ENCODE measurements around the gene NEK11. TPM values are rescaled to one million over a fixed set of nuclear protein-coding genes. Genes with fewer than 3 reads are reported as not detected.

The NEK11 gene
- total RNA-seq, 2 donors from 2014 or later = 6.4 to 9.7 TPM

DNA sequence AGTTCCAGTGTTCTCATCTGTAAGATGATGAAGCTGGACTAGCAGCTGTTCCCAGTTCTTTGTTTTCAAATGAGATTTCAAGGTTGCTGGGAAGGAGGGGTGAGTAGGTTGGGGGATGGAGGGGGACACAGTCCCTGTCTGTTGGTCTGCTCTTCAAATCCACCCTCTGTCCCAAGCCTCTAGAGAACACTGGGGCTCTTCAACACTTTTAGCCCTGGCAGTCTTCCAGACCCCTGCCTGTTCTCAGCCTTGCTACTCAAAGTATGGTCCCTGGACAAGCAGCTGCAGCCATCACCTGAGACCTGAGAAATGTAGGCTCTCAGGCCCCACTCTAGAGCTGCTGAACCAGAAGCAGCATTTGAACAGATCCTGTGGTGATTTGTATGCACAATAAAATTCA, 41.3 kb downstream of the NEK11 start:
- peaks cover 3% of the 10 kb centered on the region for H3K4me1 Mint-ChIP-seq
- DNase-seq = no peak
- peak overlapping the region; percentile 8 for H3K27ac Mint-ChIP-seq
- no peaks in the 10 kb centered on the region for H3K9me3 ChIP-seq (ENCODE audit: control insufficient read depth, low read length, poor library complexity, severe bottlenecking)
- no peak overlapping the region for H3K4me3 Mint-ChIP-seq
- no peak for ATAC-seq
- no peaks in the 10 kb centered on the region for H3K27me3 Mint-ChIP-seq
- H3K36me3 Mint-ChIP-seq (ENCODE audit: low read depth) = no peaks in the 10 kb centered on the region

DNA sequence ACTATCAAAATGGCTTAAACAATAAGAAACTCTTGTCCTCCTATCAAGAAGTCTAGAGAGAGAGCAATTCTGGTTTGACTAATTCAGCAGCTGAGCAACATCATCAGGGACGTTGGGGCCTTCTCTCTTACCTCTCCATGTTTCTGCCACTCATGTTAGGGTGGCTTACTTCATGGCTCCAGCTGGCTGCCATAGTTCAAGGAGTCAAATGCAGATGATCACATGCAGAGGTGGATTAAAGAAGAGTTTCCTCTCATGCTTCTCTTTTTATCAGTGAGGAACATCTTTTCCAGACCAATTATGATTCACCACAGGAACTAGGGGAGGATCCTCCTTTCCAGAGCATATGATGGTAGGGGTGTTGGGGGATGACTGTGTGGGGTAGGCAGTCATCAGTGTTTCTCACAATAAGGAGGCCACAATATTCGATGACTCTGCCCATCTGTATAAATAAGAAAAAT, 45.5 kb downstream of the NEK11 start:
- no peak for ATAC-seq
- H3K27ac Mint-ChIP-seq = peak overlapping the region; percentile 53
- no peaks in the 10 kb centered on the region for H3K27me3 Mint-ChIP-seq
- no peak for DNase-seq
- no peaks in the 10 kb centered on the region for H3K9me3 ChIP-seq (ENCODE audit: control insufficient read depth, low read length, poor library complexity, severe bottlenecking)
- H3K36me3 Mint-ChIP-seq (ENCODE audit: low read depth) = no peaks in the 10 kb centered on the region
- no peak overlapping the region for H3K4me3 Mint-ChIP-seq
- peaks cover 3% of the 10 kb centered on the region for H3K4me1 Mint-ChIP-seq

DNA sequence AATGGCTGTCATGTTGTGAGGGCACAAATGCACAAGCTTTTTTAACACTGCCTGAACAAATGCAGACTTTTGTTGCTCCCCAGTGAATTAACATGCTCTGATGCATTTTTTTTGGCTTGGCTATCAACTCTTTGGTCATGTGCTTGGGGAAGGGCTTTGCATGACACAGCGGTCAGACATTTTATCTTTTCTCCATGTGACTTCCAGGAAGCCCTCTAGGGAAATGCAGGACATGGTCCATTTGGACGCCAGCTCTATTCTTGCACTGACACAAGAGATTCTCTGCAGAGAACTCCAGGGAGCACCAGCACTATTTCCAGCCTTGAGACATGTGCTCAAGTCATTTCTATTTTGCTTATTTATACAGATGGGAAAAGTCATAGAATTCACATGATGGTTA, 46.2 kb downstream of the NEK11 start:
- peaks cover 3% of the 10 kb centered on the region for H3K4me1 Mint-ChIP-seq
- no peaks in the 10 kb centered on the region for H3K27me3 Mint-ChIP-seq
- H3K36me3 Mint-ChIP-seq (ENCODE audit: low read depth) = no peaks in the 10 kb centered on the region
- H3K9me3 ChIP-seq (ENCODE audit: control insufficient read depth, low read length, poor library complexity, severe bottlenecking) = no peaks in the 10 kb centered on the region
- peak overlapping the region; percentile 53 for H3K27ac Mint-ChIP-seq
- DNase-seq (no peak), ATAC-seq (no peak)
- H3K4me3 Mint-ChIP-seq = no peak overlapping the region

DNA sequence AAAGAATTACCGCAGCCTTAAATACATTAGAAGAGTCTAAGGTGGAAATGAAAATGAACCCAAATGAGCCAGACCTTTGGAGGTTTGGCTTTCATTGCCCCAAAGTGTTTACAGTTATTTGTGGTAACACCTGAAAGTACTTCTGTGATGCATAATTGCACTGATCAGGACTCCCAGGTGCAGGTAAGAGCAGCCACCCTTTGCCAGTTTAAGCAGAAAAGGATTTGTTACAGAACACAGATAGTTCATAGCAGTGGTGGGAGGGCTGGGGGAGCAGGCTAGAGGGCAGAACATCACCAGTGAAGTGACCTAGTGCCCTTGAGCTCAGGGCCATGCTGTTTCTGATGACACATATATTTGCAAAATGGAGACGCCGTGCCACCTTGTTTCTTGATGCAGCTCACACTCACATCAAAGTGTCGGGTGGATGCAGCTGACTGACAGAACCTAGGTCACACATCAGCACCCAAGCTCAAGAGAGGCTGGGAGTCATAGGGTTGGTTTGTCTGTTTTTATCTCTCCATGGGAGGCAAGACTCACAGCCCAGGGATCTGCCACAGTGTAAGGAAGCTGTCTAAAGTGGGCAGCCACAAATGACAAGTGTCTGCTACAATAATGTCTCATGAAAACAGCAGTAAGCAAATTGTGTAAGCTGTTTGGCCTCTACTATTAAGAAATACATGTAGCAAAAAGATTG, 49.1 kb downstream of the NEK11 start:
- Mint-ChIP-seq H3K27me3 (no peaks in the 10 kb centered on the region), H3K4me1 (peaks cover 3% of the 10 kb centered on the region), H3K36me3 (ENCODE audit: low read depth) (peaks cover 4% of the 10 kb centered on the region), H3K27ac (no peak overlapping the region), H3K4me3 (no peak overlapping the region)
- DNase-seq (no peak), ATAC-seq (no peak)
- H3K9me3 ChIP-seq (ENCODE audit: control insufficient read depth, low read length, poor library complexity, severe bottlenecking) = no peaks in the 10 kb centered on the region

DNA sequence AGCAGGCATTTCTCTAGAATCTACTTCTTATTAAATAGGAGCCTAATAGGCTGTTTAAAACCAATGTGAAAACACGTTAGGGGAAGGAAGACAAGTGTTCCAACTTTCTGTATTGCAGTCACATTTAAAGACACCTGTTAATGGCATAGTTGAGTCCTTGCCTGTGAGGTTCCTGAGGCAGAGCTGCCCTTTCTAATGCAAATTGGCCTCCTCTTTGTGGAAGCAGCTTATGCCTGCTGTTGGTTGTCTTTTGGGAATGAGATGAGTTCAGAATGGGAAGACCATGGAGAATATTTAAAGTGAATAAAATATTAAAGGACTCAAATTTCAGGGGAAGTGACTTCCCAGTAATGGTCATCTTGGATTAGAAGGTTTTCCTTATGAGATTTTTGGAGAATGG, 51.2 kb downstream of the NEK11 start:
- no peak for ATAC-seq
- no peaks in the 10 kb centered on the region for H3K27me3 Mint-ChIP-seq
- no peak overlapping the region for H3K27ac Mint-ChIP-seq

DNA sequence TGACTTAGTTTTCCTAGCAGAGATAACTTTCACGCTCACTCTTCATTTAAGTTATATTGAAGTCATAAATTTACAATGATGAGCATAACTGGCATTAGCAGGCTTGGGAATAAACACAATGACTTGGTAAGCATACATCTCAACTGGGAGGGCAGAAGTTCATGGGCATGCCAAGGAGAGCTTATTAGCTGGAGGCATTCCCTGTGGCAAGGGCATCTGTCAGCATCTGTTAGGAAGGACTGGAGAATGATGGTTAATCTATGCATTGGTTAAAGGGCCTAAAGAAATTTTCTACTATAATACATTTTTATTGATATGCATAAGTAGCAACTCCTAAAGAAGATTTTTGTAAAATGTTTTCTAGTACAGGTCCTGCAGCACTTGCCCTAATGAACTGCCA, 52.4 kb downstream of the NEK11 start:
- no peak overlapping the region for H3K27ac Mint-ChIP-seq
- no peak for ATAC-seq
- H3K4me1 Mint-ChIP-seq = peaks cover 4% of the 10 kb centered on the region

More for the DNA sequence above, 51.2 kb downstream of the NEK11 start:
- Mint-ChIP-seq H3K4me1 (peaks cover 3% of the 10 kb centered on the region), H3K36me3 (ENCODE audit: low read depth) (peaks cover 4% of the 10 kb centered on the region), H3K4me3 (no peak overlapping the region)
- no peaks in the 10 kb centered on the region for H3K9me3 ChIP-seq (ENCODE audit: control insufficient read depth, low read length, poor library complexity, severe bottlenecking)
- DNase-seq = no peak

DNA sequence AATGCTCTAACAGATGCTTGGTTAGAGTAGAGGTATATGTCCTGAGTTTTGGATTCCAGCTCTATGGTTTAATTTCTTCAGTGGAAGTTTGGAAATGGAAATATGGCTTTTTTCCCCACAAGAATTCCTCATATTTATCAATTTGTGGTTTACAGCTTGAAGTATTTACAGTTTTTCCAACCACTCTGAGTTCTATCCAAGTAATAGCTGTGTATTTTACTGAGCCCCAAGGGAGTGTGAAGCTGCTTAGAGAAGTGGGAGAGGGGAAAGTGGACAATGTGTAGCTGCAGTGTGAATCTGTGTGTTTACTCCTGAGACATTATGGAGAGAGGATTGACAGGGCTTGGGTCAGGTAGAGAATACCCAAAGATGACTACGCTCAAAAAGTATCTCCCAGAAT, 54.5 kb downstream of the NEK11 start:
- H3K9me3 ChIP-seq (ENCODE audit: control insufficient read depth, low read length, poor library complexity, severe bottlenecking) = no peaks in the 10 kb centered on the region
- H3K36me3 Mint-ChIP-seq (ENCODE audit: low read depth) = peaks cover 4% of the 10 kb centered on the region
- H3K27ac Mint-ChIP-seq = no peak overlapping the region
- DNase-seq (no peak), ATAC-seq (no peak)
- peaks cover 4% of the 10 kb centered on the region for H3K4me1 Mint-ChIP-seq
- H3K27me3 Mint-ChIP-seq = no peaks in the 10 kb centered on the region
- H3K4me3 Mint-ChIP-seq = no peak overlapping the region

More for the DNA sequence above, 52.4 kb downstream of the NEK11 start:
- no peak overlapping the region for H3K4me3 Mint-ChIP-seq
- H3K9me3 ChIP-seq (ENCODE audit: control insufficient read depth, low read length, poor library complexity, severe bottlenecking) = no peaks in the 10 kb centered on the region
- H3K36me3 Mint-ChIP-seq (ENCODE audit: low read depth) = peaks cover 4% of the 10 kb centered on the region
- no peaks in the 10 kb centered on the region for H3K27me3 Mint-ChIP-seq
- no peak for DNase-seq

DNA sequence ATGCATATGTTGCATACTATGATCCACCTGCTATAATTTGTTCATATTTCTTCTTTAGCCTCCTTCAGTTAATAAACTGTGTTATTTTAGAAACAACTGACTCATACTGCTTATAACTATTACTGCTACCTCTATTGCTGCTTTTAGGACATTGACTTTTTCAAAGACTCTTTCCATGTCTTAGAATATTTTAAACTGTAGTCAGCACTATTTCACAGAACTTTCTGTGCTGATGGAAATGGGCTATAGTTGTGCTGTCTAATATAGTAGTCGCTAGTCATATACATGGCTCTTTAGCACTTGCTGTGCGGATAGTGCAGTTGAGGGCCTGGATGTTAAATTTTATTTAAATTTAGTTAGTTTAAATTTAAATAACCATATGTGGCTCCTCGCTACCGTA, 55.6 kb downstream of the NEK11 start:
- ATAC-seq (no peak), DNase-seq (no peak)
- peaks cover 4% of the 10 kb centered on the region for H3K36me3 Mint-ChIP-seq (ENCODE audit: low read depth)
- H3K27me3 Mint-ChIP-seq = no peaks in the 10 kb centered on the region
- H3K27ac Mint-ChIP-seq = no peak overlapping the region
- peaks cover 4% of the 10 kb centered on the region for H3K4me1 Mint-ChIP-seq
- no peak overlapping the region for H3K4me3 Mint-ChIP-seq
- no peaks in the 10 kb centered on the region for H3K9me3 ChIP-seq (ENCODE audit: control insufficient read depth, low read length, poor library complexity, severe bottlenecking)

DNA sequence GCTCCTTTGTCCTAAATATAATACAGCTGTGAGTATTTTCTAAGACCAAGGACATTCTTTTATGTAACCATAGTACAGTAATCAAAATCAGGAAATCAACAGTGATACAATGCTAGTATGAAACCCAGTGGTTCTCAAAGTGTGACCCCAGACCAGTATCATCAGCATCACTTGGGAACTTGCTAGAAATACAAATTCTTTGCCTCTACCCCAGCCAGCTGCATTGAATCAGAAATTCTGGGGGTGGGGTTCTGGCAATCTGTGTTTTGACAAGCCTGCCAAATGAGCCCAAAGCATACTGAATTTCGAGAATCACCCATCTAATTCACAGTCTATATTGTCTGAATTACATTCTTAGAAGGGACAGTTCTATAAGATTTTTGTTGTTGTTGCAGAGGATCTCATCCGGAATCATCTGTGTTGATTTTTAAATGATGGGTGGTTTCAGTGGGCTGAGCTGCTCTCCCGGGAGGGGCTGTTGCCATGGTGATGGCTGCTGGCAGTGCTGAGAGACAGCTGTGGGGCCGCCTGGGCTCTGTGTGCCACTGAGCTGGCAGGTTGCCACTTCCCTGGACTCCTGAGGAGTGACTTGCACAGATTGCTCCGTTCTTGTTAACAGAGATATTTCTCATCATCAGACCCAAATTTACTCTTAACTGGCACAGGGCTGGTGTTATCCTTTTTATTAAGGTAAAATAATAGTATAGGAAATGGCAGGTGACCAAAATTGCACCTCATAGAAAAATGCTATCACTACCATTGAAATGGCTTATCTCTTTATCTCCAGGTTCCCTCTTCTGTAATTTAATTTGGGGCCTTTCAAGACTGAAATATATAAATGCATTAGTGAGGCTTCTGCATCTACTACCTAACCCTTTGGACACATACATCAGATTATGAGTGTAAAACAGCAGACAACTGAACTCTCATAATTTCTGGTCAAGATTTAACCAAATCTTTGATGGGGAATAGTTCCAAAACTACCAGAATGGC, 56.5 kb downstream of the NEK11 start:
- Mint-ChIP-seq H3K36me3 (ENCODE audit: low read depth) (peaks cover 4% of the 10 kb centered on the region), H3K4me3 (no peak overlapping the region), H3K27ac (no peak overlapping the region), H3K27me3 (no peaks in the 10 kb centered on the region), H3K4me1 (peaks cover 4% of the 10 kb centered on the region)
- ATAC-seq = no peak
- no peak for DNase-seq
- no peaks in the 10 kb centered on the region for H3K9me3 ChIP-seq (ENCODE audit: control insufficient read depth, low read length, poor library complexity, severe bottlenecking)

DNA sequence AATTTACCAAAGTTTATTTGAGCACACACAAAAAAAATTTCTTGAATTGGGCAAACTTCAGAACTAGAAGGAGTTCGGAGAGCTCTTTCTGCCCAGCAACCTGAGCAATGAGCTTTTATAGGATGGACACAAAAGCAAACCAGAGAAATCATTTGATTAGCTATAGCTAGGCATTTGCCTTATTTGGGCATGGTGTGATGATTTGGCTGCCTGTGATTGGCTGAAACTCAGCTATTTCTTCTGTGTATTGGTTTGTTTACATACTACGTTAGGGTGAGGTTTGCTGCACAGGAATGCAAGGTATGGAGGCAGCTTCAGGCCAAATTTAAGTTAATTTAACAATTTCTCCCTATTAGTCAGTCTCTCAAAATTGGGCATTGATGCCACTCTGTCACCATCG, 65.1 kb downstream of the NEK11 start:
- DNase-seq (no peak), ATAC-seq (no peak)
- no peaks in the 10 kb centered on the region for H3K9me3 ChIP-seq (ENCODE audit: control insufficient read depth, low read length, poor library complexity, severe bottlenecking)
- Mint-ChIP-seq H3K36me3 (ENCODE audit: low read depth) (peaks cover 2% of the 10 kb centered on the region), H3K27ac (no peak overlapping the region), H3K27me3 (no peaks in the 10 kb centered on the region), H3K4me1 (no peaks in the 10 kb centered on the region), H3K4me3 (no peak overlapping the region)

DNA sequence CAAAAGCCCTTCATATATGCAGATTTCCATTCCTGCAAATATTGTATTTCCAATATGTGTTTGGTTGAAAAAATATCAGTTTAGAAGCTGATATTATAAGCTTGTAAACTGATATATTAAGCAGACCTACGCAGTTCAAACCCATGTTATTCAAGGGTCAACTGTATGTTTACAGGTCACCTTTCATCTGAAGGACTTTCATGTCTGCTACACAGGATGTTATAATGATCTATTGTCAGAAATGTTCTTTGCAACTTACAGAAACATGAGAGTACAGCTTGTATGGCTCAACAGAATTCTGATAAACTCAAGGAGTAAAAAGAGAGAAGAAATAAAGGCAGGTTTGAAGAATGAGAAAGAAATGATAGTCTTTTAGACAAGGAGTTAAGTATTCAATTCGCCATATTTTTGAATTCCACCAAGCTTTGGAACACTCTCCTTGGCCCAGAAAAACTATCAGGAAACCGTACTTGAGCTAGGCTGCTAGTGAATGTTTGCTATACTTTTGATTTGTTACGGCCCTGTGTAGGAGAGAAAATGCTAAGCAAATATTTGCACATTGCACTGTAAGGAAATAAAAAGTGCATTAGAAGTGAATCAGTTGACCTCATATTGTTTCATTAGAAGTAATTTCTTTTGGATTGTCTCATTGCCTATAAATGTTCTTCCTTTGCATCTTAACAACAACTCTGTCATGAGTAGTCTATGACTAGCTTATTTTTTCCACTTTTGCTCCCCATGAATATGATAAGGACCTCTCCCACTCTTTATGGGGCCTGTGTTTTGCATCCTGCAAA, 81.2 kb downstream of the NEK11 start:
- no peaks in the 10 kb centered on the region for H3K4me1 Mint-ChIP-seq
- no peaks in the 10 kb centered on the region for H3K27me3 Mint-ChIP-seq
- ATAC-seq = no peak
- no peak for DNase-seq
- H3K9me3 ChIP-seq (ENCODE audit: control insufficient read depth, low read length, poor library complexity, severe bottlenecking) = no peaks in the 10 kb centered on the region
- H3K36me3 Mint-ChIP-seq (ENCODE audit: low read depth) = no peaks in the 10 kb centered on the region
- H3K4me3 Mint-ChIP-seq = no peak overlapping the region
- no peak overlapping the region for H3K27ac Mint-ChIP-seq

DNA sequence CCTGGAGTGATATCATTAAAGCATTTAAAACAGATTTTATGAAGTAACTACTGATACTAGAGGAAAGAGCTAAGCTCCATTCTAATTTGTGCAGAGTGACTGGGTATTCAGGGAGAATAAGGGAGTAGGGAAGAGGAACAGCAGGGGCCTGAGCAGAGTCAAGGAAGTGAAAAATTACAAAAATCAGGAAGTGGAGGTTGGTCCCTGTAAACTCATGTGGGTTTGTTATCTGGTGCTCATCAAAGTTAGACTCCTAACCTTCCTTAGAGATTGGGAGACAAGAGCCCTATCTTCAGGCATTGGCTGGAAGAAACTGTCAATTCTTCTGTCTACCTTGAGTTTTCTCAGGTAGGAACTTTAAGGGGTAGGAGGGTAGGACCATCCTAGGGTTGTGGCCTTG, 82.5 kb downstream of the NEK11 start:
- Mint-ChIP-seq H3K4me1 (no peaks in the 10 kb centered on the region), H3K36me3 (ENCODE audit: low read depth) (no peaks in the 10 kb centered on the region), H3K4me3 (no peak overlapping the region), H3K27ac (no peak overlapping the region), H3K27me3 (no peaks in the 10 kb centered on the region)
- no peak for DNase-seq
- H3K9me3 ChIP-seq (ENCODE audit: control insufficient read depth, low read length, poor library complexity, severe bottlenecking) = no peaks in the 10 kb centered on the region
- no peak for ATAC-seq

DNA sequence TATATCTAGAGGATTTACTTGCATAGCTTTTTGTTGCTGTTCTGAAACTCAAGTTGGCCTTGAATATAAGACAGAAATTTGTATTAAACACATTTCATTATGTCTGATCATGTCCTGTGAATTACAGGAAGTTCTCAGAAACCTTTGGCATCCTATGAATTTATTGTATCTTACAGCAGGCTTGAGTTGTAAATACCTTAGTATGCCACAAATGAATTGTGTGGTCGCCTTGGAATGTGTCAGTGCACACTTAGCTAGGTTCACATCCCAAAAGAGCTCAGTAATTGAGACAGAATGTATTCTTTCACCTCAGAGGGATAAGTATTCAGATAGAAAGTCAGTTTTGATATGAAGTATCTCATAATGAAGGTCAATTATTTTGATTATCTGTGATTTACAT, 83.4 kb downstream of the NEK11 start:
- no peaks in the 10 kb centered on the region for H3K27me3 Mint-ChIP-seq
- no peaks in the 10 kb centered on the region for H3K36me3 Mint-ChIP-seq (ENCODE audit: low read depth)
- H3K4me1 Mint-ChIP-seq = no peaks in the 10 kb centered on the region
- no peak for DNase-seq
- no peak overlapping the region for H3K4me3 Mint-ChIP-seq
- H3K27ac Mint-ChIP-seq = no peak overlapping the region
- no peak for ATAC-seq
- no peaks in the 10 kb centered on the region for H3K9me3 ChIP-seq (ENCODE audit: control insufficient read depth, low read length, poor library complexity, severe bottlenecking)

Data from T-helper 17 cell (primary cell).